Progenitor cell of endocrine pancreas (in vitro differentiated cells): ENCODE data around the gene GPR12. TPM values are rescaled to one million over a fixed set of nuclear protein-coding genes. Genes with fewer than 3 reads are reported as not detected.

Experiments
- DNase-seq: peaks from one replicate; pipeline ENCODE4 v3.0.0; 2021; ENCODE audit warnings: low spot score; ENCODE audit not compliant: unreplicated experiment
- H3K27ac Mint-ChIP-seq: 2 replicates; pipeline ENCODE4 v1.8.0; 2021; ENCODE audit warnings: mild to moderate bottlenecking, moderate library complexity, mixed read lengths
- H3K27me3 Mint-ChIP-seq: 2 replicates; pipeline ENCODE4 v1.8.0; 2021; ENCODE audit warnings: mixed read lengths
- H3K36me3 Mint-ChIP-seq: 2 replicates; pipeline ENCODE4 v1.8.0; 2022; ENCODE audit warnings: mixed read lengths; ENCODE audit not compliant: insufficient read depth
- H3K4me1 Mint-ChIP-seq: 2 replicates; pipeline ENCODE4 v1.8.0; 2021; ENCODE audit warnings: low read depth, mixed read lengths
- H3K4me3 Mint-ChIP-seq: 2 replicates; pipeline ENCODE4 v1.8.0; 2021; ENCODE audit warnings: low read depth, mild to moderate bottlenecking, moderate library complexity, mixed read lengths
- H3K9me3 Mint-ChIP-seq: 2 replicates; pipeline ENCODE4 v1.8.0; 2021; ENCODE audit warnings: low read depth, mixed read lengths
- CTCF ChIP-seq: fragments of 200-600 bp; sonication (generic); IDR thresholded peaks from one replicate; pipeline ENCODE4 v1.5.0; 2021; ENCODE audit warnings: antibody characterized with exemption, mild to moderate bottlenecking; ENCODE audit not compliant: unreplicated experiment
- long read RNA-seq: library from polyadenylated mRNA; unstranded; transcript quantifications from one replicate; pipeline ENCODE4 v2.0.0, GENCODE V29; 2020
- total RNA-seq: library from RNA; stranded (reverse); gene quantifications from 2 replicates; pipeline ENCODE4 v1.2.1, GENCODE V29; 2021

The GPR12 gene
- total RNA-seq = not detected in 2 replicates
- long read RNA-seq = 0 reads

GRCh38 chr13:26759907-26760831, at the start of gene GPR12:
GPR12 (minus strand) TSS chr13:26760786; CDS start chr13:26759827, 959 bp downstream.
- H3K9me3 Mint-ChIP-seq = no peaks in the 10 kb centered on the region
- peaks cover 86% of the 10 kb centered on the region for H3K27me3 Mint-ChIP-seq
- H3K27ac Mint-ChIP-seq = no peak within 1 kb of the TSS
- H3K4me1 Mint-ChIP-seq = peaks cover 3% of the 10 kb centered on the region
- peak within 1 kb of the TSS; percentile 73 for H3K4me3 Mint-ChIP-seq
- peak; percentile 16 for DNase-seq
- peak; percentile 11 for TF ChIP-seq CTCF
- no peaks in the 10 kb centered on the region for H3K36me3 Mint-ChIP-seq

GRCh38 chr13:26810095-26810494, 49.5 kb upstream of the GPR12 start:
- DNase-seq = no peak

GRCh38 chr13:26806891-26807290, 46.3 kb upstream of the GPR12 start:
- Mint-ChIP-seq H3K9me3 (peaks cover 13% of the 10 kb centered on the region), H3K27me3 (peaks cover 17% of the 10 kb centered on the region), H3K27ac (no peak overlapping the region), H3K36me3 (no peaks in the 10 kb centered on the region), H3K4me3 (no peak overlapping the region), H3K4me1 (peaks cover 6% of the 10 kb centered on the region)
- TF ChIP-seq CTCF = no peak
- no peak for DNase-seq

More at GRCh38 chr13:26810095-26810494, 49.5 kb upstream of the GPR12 start:
- Mint-ChIP-seq H3K27ac (no peak overlapping the region), H3K9me3 (peaks cover 7% of the 10 kb centered on the region), H3K4me3 (no peak overlapping the region), H3K4me1 (peaks cover 11% of the 10 kb centered on the region), H3K36me3 (no peaks in the 10 kb centered on the region), H3K27me3 (peaks cover 10% of the 10 kb centered on the region)
- TF ChIP-seq CTCF = no peak

- Mint-ChIP-seq H3K27me3 (peaks cover 45% of the 10 kb centered on the region), H3K9me3 (no peaks in the 10 kb centered on the region), H3K36me3 (no peaks in the 10 kb centered on the region), H3K4me1 (peaks cover 9% of the 10 kb centered on the region), H3K4me3 (no peak overlapping the region), H3K27ac (no peak overlapping the region)
- DNase-seq = no peak
- no peak for TF ChIP-seq CTCF
These were observed 27.4 kb upstream of the GPR12 start for GRCh38 chr13:26787961-26788360.

GRCh38 chr13:26786651-26787295, 26.2 kb upstream of the GPR12 start:
- Mint-ChIP-seq H3K4me3 (no peak overlapping the region), H3K9me3 (peaks cover 5% of the 10 kb centered on the region), H3K27ac (no peak overlapping the region), H3K36me3 (no peaks in the 10 kb centered on the region), H3K27me3 (peaks cover 48% of the 10 kb centered on the region), H3K4me1 (peaks cover 9% of the 10 kb centered on the region)
- TF ChIP-seq CTCF = no peak
- DNase-seq = no peak
